ENCODE measurements around the gene DOCK1.

Gene DOCK1

GRCh38 chr10:126955934-126956711 is 50.9 kb downstream of the DOCK1 start:
- DNase-seq = no peak

DNA sequence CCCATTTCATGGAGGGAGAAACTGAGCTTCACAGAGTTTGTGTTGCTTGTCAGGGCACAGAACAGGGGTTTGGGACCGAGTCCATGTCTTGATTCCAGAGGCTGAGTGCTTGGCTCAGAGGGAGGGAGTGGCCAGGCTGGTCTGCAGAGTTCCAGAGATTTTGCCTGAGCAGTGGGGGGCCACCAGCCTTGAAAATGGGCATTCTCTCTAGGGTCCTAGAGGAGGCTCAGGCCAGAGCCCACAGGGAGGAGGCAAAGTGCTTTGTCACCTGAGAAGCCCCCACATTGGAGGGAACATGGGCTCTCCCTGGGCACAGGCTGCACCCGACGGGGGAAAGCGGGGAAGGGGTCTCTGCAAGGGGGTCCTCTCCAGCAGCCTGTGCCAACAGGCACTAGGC is 51.5 kb downstream of the DOCK1 start:
- DNase-seq = no peak

DNA sequence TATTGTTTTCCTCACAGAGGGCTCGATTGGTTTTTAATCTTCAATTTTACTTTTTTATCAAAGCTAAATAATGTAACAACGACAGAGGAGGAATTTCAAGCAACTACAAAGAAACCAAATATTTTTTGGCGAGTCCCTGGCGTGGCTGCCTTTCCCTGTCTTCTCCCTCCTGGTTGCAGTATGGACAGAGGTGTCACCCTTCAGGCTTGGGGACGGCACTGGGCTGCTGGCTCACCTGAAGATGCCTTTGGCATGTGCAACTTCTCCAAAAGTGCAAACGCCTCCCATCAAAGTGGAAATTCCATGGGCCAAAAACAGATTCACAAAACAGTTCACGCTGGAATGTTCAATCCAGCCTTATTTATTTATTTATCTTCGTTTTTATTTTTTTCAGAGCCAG is 51.9 kb downstream of the DOCK1 start:
- DNase-seq = no peak

DNA sequence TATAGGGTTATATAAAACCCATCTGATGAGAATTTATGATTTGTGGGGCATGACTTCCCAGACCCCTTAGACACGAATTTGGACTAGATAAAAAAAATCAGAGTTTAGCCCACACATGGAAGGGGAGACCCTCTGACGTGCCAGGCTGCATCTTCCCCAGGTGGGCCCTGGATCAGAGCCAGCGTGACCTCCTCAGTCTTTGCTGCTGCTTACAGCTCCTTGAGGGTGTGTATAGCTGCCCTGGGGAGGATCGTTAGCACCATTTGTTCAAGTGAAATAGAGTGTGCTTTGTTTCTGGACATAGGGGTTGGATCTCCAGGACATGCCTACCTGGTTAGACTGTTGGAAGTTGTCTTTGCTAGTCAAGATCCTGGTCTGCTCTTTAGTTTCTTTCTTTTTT is 54.2 kb downstream of the DOCK1 start:
- no peak for DNase-seq

GRCh38 chr10:126959906-126960685 is 54.9 kb downstream of the DOCK1 start:
- DNase-seq = no peak

DNA sequence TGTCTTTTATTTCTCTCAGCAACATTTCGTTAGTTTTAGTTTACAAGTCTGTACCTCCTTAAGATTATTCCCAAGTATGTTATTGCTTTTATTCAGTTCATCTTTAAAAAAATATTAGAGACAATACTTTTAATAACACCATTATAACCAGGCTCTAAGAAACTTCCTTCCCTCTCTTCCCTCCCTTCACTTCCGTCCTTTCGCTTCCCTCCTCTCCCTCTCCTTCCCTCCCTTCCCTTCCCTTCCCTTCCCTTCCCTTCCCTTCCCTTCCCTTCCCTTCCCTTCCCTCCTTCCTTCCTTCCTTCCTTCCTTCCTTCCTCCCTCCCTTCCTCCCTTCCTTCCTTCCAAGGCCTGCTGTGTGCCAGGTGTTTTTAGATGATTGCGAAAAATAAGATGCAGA is 58.1 kb downstream of the DOCK1 start:
- no peak for DNase-seq

GRCh38 chr10:126964190-126964589 is 59.0 kb downstream of the DOCK1 start:
- DNase-seq = no peak

- DNase-seq = no peak
Observed at GRCh38 chr10:126966938-126967337, 61.7 kb downstream of the DOCK1 start.

DNA sequence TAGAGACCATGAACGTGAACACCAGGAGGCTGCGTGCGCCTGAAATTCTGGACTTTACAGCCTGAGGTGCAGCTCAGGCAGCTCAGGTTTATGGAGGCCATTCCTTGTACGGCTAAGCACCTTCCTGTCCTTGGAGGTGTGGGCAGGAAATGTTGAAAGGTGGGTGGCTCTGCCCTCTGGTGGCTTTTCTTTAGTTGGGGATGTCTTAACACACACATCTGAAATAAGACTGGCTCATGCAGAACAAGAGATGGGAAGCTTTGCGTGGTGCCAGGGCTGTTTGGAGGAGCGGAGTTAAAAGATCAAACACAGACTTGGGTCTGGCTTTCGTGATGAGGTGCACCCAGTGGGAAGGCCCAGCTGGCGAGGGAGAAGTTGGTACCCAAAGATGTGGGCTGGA is 64.1 kb downstream of the DOCK1 start:
- DNase-seq = no peak

DNA sequence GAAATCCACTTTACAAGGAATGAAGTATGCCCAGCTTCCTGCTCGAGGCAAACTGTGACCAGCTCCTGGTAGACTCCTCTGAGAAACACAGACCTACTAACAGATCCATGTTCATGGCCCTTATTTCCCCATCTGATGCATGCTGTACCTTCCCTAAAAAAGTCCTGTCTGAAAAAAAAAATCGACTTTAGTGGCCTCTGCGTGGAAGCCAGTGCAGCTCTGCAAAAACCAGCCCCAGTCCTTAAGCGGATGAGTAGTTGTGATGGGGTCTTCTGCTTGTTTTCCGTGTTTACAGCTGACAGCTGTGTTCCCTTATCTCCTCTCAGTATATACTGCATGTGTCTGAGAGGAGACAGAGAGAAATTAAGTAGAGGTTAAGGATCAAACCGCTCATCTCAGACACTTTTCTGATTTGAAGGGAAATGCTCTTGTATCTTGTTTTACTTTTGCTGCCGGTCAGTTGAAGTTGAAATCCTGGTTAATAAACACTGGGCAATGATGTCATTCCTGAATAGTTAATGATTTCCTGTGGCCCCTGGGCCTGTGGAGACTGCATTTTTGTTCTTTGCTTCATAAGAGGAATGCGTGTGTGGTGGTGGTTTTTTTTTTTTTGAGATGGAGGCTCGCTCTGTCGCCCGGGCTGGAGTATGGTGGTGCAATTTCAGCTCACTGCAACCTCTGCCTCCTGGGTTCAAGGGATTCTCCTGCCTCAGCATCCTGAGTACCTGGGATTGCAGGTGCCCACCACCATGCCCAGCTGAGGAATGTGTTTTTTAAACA is 67.6 kb downstream of the DOCK1 start:
- DNase-seq = no peak

DNA sequence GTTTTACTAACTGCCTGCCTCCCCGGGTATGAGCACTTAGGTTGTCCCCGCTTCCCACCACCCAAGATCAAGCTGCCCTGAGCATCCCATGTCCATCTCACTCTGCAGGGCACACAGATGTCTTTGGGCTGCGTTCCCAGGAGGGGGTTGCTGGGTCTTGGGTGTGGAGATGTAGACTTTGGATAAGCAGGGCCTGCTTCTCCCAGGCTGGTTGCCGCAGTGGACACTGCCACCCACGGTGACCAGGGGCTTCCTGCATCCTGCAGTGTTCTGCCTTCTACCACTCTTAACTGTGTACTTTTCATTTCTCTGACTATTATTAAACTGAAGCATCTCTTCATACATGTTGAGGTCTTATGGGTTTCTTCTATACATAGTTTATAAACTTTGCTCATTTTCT is 70.0 kb downstream of the DOCK1 start:
- no peak for DNase-seq

DNA sequence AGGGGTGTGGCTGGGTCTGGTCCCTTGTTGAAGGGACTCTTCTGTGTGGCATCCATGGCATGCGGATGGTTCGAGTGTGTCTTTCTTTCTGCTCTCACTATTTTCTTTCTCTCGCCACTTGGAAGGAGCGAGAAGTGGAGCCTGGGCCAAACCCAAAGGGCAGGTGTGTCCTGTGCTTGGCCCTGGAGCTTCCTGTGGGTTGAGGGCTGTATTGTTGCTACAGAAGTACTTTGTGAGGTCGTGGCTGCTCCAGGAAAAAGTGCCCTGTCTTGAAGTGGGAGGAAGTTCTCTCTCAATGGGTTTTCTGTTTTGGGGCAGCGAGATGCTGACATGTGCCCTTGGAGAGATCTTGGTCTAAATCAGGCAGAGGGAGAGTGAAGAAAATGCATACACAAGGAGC is 72.0 kb downstream of the DOCK1 start:
- no peak for DNase-seq

DNA sequence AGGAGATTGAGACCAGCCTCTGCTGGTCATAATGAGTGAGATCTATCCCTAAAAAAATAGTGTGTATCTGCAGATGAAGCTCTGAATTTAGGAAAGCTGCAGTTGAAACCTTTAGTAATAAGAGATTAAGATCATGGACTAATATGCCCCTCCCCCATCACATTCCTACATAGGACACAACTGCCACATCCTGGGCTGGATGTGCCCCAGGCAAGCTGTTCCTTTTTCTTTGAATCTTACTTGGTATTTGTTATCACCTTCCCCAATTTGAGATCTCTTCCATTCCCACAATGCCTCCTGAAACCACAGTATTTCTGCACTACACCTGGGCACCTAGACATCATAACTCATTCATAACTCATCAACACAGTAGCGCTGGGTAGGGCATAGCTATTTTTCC is 74.1 kb downstream of the DOCK1 start:
- no peak for DNase-seq

DNA sequence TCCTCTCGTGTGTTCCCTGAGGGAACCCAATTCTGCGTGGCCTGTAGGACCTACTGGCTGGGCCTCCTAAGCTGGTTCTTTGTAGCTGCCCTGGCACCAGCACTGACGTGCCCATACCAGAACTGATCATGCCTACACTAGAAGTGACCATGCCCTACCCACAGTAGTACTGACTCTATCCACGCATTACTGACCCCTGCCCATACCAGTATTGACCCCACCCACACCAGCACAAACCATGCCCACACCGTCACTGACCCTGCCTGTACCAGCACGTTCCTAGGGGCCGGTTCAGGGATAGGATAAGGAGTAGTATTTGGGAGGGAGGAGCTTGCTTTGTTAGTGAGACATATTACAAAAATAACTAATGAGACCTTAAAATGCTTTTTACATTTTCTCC is 88.0 kb downstream of the DOCK1 start:
- DNase-seq = no peak

DNA sequence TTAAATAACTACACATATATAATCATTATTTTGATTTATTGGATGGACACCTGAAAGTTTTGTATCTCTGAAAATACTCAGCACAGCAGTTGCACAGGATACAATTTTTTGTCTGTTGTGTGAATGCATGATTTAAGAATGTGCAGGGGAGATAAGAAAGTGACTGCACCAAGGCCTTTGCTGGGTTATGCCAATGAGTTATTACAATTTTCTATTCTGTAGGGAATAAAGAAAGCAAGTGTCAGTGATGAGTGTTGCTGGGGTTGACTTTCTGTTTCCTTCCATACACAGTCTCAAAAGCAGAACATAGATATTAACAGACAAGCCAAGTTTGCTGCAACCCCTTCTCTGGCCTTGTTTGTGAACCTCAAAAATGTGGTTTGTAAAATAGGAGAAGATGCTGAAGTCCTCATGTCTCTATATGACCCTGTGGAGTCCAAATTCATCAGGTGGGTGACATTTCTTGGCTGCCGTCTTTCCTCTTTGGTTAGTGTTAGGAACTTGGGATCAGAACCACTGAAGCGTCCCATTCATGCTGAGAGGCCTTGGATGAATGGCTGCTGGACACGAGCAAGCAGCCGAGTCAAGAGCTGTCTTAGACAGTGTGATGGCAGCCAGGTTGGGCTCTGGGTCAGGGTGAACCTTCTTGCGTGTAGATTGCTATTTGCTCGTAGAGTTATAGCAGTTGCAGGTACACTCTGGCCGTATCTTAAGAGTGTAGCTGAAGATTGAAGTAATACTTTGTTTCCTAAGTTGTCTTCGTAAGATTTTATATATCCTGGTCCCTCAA is 92.8 kb downstream of the DOCK1 start:
- no peak for DNase-seq

GRCh38 chr10:127000598-127000997 is 95.4 kb downstream of the DOCK1 start:
- DNase-seq = no peak

GRCh38 chr10:127003032-127003685 is 97.9 kb downstream of the DOCK1 start:
- no peak for DNase-seq

- DNase-seq = no peak
Observed at GRCh38 chr10:127006453-127006852, 101.2 kb downstream of the DOCK1 start.

GRCh38 chr10:127009366-127009765 is 104.1 kb downstream of the DOCK1 start:
- DNase-seq = no peak

GRCh38 chr10:127011174-127011573 is 105.9 kb downstream of the DOCK1 start:
- no peak for DNase-seq

DNA sequence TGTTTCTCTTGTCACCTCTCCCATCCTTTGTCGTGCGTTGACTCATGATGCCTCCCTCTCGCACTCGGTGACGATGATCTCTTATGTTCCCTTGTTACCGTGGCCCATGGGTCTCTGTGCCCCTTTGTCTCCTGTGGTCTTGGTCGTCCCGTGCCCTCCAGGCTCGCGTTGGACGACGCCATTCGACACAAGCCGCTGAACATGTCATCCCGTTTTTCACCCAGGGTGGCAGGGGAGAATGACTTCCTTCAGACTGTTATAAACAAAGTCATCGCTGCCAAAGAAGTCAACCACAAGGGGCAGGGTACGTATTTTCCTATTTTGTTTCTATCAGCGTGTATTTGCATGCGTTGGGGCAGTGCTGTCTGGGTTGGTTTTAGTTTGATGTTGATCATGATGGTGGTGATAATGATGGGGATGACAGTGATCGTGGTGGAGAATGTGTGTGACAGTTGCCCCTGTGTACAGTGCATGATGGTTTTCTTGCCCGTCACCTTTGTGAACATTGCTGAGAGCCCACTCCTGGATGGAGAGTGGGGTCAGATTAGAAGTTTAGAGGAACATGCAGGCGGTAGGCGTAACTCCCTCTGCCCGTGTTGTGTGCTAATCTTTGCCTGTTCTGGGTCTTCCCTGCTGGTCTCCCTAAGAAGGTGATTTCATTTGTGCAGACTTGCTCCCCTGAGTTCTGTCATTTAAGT is 107.0 kb downstream of the DOCK1 start:
- DNase-seq = no peak

- no peak for DNase-seq
Observed at GRCh38 chr10:127012769-127013152, 107.5 kb downstream of the DOCK1 start.
